GM19455 (cell line): Measurements from ENCODE around the gene LPP.
"Not testable (repeated sequence)": the region's sequence is repeated elsewhere in the genome, so short reads cannot be mapped to it uniquely, and the experiment has no call there.

Experiments
- ATAC-seq: cut with Tn5 transposase; IDR thresholded peaks from one replicate; pipeline ENCODE4 v1.9.1; 2021; ENCODE audit not compliant: unreplicated experiment

Gene LPP, protein sequence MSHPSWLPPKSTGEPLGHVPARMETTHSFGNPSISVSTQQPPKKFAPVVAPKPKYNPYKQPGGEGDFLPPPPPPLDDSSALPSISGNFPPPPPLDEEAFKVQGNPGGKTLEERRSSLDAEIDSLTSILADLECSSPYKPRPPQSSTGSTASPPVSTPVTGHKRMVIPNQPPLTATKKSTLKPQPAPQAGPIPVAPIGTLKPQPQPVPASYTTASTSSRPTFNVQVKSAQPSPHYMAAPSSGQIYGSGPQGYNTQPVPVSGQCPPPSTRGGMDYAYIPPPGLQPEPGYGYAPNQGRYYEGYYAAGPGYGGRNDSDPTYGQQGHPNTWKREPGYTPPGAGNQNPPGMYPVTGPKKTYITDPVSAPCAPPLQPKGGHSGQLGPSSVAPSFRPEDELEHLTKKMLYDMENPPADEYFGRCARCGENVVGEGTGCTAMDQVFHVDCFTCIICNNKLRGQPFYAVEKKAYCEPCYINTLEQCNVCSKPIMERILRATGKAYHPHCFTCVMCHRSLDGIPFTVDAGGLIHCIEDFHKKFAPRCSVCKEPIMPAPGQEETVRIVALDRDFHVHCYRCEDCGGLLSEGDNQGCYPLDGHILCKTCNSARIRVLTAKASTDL

DNA sequence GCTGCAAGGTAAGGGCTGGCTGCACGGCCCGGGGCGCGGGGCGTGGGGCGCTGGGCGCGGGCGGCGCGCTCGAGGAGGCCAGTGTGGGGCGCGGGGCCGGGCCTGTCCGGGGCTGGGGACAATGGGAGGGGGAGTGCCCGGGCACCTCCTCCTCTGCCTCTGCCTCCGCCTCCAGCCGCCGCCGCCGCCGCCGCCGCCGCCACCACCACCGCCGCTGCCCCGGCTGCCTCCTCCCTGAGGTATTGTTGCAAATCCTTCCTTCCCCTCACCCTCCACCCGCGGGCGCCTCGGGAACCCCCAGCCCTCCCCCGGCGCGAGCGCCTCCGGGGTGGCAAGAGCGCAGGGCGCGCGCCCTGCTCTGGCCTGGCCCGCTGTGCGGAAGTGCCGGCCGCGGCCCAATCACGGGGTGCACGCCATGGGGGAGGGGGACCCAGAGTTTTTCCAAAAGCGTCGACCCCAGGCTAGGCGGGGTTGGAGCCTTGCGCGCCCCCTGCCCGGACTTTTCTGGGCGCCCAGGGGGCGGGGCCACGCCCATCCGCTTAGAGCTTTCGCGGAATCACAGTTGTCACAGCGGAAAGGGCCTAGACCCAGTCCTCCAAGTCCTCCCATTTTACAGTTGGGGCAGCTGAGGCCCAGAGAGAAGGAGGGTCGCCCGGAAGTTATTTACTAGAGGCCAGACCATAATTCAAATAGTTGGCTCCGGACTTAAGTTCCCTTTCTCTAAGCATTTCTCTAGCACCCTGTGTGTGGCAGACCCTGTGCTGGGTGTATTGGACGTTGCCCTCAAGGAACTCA, at the start of gene LPP:
LPP (plus strand) TSS at position 144 of the 795 bp plus-strand sequence. CDS start 251,964 bp downstream, outside the sequence.
- ATAC-seq = peak; percentile 81

DNA sequence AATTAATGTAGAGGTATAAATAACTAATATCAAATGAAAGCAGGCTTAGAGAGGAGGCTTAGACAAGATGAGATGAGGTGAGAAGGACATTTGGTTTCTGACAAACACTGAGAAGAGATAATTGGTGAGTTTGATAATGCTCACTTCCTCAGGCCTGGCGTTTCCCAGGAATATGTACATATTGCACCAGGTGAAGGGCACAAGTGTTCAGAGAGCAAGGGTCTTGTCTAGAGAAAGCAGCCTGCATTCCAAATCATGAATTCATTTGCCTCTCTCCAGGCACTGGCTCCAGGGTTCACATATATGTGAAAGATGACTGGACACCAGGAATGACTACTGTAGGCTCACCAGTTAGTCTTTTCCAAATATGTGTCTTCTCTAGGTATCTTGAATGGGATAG, 48.0 kb upstream of the LPP start:
- ATAC-seq = no peak

DNA sequence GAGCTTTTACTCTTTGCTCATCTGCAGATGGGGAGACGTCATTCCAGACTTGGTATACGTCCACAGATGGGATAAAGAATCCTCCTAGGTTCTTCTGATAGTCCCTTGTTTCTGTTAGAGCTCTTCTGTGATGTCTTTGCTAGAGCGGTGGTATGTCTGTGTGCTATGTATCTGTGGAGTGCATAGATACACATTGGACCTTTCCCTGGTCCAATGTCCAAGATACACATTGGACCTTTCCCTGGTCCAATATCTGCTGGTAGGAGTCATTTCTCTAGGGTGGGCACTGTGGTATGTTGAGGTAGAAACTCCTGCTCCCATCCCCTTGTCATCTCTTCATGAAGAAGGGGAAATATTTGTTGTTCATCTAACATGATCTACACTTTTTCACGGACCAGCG, 47.5 kb upstream of the LPP start:
- no peak for ATAC-seq

DNA sequence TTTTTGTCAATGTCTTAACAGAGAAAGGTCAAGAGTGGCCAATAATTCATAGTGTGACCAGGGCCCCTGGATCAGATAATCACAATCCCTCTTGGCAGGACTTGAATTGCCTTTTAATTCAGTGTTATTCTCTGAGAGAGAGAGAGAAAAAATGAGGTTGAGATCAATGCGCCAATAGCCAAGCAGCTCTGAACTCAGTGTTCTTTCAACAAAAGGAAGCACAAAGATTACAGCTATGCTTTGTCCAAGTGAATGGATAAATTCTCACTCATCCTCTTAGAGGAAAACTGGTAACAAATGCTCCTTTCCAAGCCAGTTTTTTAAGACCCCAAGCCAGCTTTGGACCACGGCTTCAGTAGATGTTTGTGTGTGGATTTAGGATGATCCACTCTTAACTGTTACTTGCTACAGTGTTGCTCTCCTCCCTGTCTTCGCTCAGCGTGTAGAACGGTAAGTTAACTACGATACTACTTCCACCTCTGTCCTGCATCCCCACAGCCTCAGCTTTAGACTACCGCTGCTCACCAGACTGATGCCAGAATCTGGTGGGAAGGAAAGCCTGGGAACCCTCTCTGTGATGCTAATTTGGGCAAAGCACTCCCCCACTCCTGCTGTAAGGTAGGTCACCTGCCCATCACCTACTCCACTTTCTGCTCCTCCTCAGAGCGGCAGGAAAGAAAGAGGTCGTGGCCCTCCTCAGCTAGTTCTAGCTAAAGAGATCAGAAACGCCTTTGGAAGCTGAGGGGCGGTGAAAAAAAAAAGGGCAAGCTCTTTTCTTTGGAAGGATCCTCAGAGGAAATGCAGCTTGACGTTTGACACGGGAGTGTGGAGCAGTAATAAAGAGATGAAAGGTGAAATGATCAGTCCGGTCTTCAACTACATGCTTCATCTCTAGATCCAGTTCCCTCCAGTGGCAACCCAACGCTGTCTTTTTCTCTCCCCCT, 46.8 kb upstream of the LPP start:
- ATAC-seq = no peak

DNA sequence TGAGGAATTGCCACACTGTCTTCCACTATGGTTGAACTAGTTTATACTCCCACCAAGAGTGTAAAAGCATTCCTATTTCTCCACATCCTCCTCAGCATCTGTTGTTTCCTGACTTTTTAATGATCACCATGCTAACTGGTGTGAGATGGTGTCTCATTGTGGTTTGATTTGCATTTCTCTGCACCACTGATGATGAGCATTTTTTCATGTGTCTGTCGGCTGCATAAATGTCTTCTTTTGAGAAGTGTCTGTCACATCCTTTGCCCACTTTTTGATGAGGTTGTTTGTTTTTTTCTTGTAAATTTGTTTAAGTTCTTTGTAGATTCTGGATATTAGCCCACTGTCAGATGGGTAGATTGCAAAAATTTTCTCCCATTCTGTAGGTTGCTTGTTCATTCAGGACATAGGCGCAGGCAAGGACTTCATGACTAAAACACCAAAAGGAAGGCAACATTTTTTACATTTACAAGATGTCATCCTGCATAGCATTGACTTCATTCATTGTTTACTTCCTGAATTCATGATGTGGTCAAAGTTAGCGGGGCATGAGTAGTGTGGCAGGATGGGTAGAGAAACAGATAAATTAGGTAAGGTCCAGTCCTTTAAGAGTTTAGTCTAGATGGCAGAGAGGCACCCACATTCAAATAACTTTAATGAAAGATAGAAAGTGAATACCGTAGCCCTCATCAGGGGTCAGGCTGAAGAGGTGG, 45.1 kb upstream of the LPP start:
- no peak for ATAC-seq

DNA sequence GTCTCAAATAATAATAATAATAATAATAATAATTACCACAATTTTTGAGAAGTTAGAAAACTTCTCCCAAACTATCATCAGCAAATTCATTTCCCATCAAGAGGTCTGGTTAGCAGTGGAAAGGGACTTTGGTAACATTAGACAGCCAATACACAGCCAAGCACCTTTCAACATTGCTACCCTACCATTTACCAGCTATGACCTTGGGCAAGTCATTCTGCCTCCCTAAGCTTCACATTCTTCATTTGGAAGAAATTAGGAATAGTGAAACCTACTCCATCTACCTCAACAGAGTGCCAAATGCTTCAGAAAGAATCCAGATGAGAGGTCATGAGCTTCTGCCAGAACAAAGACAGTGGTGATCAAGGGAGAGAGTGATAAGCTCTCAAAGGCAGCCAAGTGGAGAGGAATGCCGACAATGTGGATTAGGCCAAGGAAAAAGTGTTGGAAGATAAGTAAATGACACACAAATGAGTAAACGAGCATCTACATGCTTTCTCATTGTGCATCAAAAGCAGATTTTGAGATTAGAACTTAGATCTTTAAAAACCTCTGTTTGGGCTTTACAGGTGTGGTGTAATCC, 42.9 kb upstream of the LPP start:
- ATAC-seq = no peak

DNA sequence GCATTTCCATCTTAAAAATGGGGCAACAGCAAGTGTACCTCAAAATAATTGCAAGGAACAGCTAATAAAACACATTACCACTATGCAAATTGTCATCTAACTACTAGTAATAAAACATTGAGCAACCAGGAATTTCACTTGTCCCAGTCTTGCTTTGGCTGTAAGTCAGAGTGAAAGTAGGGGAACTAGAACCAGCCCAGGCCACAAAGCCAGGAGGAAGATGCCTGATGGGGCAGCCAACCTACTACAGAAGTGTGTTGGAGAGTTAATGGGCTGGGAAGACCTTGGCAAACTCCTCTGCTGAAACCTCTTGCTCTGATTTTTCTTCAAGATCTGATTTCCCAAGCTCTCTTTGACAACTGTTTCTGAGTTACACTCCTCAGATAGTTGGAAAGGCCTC, 40.2 kb upstream of the LPP start:
- ATAC-seq = no peak

DNA sequence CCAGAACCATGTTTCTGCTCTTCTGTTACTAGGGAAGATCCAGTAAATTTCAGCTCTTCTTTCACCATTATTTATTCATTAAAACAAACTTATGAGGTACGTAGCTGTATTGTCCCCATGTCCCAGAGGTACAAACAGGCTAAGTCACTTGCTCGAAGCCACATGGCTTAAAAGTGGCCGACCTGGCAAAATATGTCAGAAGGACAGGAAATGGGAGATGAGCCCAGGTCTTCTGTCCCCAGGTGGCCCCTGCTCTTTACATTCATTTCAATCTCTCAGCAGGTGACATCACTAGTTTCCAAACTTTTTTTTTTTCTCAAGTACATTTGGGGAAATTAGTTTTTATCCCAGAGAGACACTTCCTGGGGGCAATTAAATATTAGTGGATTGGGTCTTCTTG, 34.1 kb upstream of the LPP start:
- no peak for ATAC-seq

DNA sequence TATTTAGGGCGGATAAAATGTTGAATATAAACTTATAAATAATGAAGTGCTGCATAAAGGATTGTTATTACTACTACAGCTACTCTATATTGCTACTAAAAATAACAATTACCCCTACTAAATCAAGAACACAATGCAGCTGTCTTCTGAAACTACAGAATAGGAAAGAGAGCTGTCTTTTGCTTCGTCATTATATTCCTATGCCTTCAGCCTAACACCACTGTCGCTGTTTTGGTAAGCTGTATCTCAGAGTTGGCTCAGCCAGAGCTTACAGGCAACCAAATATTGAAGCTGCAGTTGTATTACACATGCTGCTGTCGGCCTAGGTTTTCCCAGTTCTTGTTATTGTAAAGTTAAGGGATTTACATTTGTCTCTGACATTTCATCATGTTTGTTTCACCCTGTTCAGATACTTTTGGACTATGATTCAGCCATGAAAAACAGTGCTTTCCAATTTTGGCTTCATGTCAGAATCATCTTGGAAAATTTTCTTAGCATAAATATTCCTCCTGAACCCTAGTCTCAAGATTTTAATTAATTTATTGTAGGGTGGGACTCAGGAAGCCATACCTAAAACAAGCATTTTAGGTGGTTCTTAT, 31.3 kb upstream of the LPP start:
- ATAC-seq = no peak

DNA sequence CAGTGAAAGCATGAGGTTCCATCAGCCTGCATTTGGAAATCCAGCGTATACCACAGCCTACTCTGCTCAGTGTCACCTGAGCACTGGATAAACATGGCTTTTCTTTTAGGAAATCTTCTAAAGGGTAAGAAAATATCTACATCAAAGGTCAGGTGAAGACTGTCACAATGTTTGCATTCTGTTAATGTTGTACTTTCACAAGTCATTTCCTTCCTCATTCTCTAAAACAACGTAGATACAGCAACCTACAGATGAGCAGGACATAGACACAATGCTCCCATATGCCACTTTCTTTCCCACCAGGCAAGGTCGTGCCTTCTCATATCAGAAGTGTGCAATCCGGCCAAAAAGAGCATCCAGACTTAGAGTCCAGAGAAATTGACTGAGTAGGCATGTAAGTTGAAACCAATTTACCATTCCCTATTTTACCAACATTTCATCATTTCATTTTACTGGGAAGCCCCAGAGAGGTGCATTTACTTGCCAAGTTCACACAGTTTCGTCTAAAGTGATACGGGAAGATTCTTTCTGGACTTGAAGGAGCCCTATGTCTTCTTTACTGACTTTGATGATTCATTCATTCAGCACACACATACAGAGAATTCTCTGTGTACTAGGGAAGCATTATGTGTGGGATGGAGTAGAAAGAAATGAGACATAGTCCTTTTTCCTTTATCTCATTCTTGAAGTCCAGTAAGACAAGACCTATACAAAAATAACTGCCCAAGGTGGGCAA, 30.6 kb upstream of the LPP start:
- ATAC-seq = no peak

DNA sequence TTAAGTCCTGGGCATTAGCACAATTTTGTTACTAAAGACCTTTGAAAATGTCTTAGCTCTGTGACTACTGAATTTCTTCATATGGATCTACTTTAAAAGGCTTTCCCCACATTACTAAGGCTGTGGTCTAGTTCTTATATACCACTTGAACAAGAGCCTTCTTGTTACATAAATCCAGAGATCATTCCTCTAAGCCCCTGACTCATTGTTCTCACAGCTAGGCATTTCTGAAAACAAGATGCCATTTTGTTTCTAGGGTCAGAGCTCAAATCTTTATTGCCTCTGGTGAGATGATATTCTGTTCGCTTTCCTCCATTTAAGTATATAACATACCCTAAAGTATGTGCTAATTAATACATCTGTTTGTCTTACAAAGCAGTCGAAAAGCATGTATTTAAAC, 29.8 kb upstream of the LPP start:
- ATAC-seq = no peak

DNA sequence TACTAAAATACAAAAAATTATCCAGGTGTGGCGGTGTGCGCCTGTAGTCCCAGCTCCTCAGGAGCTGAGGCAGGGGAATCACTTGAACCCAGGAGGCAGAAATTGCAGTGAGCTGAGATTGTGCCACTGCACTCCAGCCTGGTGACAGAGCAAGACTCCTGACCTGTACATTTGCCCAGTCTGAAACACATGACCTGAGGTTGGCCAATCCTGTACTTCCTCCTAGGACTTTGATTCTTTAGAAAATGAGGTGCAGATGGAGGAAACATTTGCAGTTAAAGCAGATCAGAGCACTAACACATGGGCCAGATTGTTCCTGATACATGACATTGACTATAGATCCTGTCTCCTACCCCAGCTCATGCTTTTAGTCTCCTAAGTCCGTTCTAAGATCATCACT, 28.9 kb upstream of the LPP start:
- ATAC-seq = no peak

DNA sequence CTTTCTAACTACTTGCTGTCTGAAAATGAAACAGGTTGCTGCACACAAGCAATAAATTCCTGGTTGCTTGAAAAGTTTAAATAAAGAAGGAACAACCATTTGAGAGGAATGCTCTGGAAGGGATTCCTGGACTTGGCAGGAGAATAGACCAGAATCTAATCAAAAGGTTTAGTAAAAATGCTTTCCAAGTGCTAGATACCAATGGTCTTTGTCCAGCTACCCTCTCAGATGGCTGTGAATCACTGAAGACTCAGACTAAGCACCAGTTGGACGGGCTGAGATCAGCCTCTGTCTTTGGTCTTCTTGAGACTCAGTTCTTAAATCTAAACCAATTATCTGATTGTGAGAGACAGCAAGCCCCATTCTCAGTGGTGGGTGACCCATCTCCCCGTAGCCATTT, 27.7 kb upstream of the LPP start:
- no peak for ATAC-seq

DNA sequence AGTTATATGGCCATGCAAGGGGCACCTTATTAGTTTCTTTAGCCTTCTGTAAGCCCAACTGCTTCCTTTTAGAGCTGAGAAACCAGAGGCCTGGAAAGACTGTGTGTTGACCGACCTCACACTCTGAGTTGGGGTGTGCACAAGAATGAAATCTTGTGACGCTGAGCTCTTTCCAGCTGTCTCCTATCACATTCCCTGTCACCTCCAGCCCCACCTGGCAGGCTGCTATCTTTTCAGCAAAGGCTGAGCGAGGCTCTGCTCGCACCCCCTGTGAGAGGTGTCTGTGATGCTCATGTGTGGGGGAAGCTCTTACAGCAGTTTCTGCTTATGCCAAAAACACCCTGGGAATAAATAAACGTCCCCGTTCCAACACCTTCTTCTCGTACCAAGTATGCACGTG, 27.0 kb upstream of the LPP start:
- ATAC-seq = no peak

DNA sequence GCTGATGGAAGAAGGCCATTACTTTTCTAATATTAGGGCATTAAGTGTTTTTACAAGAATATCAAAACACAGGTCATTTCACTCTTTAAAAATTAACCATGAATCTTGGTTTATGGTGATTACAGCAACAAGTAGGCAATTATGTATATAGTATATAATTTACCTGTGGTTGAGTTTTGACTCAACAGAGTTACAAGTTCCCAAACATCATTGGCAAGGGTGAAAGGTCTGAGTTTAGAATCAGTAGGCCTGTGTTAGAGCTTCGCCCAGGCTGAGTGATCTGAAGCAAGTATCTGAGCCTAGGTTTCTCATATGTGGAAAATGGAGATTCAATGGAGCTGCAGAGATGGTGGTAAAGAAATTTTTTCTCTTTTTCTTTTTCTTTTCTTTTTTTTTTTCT, 25.1 kb upstream of the LPP start:
- no peak for ATAC-seq

DNA sequence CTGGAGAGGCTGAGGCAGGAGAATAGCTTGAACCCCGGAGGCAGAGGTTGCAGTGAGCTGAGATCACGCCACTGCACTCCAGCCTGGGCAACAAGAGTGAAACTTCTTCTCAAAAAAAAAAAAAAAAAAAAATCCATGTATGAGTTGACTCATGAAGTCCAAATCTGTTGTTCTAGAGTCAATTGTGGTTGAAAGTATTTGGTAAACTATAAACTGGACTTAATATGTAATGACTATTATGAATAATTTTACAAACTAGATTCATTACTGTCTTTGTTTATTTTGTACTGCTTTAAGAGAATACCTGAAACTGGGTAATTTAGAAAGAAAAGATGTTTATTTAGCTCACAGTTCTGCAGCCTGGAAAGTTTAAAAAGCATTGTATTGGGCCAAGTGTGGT, 22.9 kb upstream of the LPP start:
- ATAC-seq = not testable (repeated sequence)

DNA sequence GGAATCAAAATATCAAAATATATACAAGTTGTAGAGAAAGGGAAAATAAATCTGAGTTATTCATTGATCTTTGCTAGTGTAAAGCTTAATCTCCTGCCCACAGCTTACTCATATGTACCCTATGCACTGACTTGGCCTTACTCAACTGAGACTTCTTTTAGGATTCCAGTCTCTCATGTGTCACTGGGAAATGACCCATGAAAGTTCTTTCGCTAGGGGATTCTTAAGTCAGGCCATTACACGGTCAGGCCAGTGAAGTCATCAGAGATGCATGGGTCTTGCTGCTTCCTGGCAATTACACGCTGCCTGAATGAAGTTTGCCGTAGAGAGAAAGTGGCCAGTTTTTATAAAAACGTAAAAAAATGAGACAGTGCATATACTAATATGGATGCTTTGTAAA, 20.7 kb upstream of the LPP start:
- ATAC-seq = no peak

DNA sequence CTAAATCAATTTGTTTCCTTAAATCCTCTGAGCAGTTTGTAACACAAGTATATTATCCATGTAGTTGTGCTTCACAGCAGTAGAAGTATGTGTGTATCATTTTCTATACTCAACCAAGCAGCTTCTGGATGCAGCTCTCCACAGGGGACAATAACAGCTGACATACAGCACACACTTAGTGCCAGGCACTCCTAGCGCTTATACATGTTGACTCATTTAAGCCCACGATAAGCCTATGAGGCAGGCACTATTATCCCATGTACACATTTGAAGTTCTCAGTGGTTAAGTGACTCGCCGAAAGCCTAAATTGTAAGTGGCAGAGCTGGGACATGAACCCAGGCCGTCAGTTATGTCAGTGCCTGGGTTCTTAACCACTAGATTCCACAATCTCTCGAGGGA, 20.3 kb upstream of the LPP start:
- no peak for ATAC-seq

DNA sequence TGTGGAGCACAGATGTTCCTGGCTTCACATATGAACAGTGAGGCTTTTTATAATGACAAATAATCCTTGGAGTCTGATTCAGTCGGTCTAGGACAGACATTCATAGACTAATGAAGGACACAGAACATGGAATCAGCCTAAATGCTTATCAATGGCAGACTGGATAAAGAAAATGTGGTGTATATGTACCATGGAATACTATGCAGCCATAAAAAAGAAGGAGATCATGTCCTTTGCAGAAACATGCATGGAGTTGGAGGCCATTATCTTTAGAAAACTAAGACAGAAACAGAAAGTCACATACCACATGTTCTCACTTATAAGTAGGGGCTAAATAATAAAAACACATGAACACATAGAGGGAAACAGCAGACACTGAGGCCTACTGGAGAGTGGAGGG, 19.9 kb upstream of the LPP start:
- no peak for ATAC-seq
